Measurements from ENCODE around the gene ALS2.

DNA sequence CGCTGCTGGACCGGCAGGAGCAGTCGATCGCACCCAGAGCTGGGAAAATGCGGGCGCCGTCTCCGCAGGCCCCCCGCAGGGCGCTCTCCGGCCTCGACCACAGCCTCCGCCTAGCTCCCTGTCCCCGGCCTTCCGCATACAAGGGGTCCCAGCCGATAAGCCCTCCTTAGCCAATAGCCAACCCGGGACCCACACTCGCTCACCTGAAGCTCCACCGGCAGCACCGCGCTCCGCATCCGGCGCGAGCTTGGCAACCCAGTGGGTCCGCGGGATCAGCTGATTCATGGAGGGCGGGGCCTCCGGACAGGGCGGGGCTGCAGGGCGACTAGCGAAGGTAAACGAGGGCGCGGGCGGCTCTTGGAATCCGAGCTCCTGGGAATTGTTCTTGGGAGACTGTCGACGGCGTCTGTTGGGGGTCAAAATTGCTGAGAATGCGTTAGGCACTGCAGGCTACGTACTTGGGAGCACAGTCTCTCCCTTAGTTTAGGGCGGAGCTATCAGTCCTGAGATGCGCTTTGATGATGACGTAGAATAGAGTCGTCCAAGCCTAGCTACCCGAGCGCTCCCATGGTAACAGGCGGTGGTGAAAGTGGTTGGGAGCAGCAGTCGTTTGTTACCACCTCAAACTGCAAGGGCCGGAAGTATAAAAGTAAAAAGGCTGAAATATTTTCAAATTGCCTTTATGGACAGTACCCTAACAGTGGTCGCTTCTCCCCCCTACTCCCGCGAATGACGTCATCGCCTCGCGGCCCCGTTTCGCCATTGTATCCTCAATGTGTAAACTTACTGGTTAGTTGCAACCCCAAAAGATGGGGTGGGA lies at the start of gene ALS2:
- TF ChIP-seq, protein P1, sequence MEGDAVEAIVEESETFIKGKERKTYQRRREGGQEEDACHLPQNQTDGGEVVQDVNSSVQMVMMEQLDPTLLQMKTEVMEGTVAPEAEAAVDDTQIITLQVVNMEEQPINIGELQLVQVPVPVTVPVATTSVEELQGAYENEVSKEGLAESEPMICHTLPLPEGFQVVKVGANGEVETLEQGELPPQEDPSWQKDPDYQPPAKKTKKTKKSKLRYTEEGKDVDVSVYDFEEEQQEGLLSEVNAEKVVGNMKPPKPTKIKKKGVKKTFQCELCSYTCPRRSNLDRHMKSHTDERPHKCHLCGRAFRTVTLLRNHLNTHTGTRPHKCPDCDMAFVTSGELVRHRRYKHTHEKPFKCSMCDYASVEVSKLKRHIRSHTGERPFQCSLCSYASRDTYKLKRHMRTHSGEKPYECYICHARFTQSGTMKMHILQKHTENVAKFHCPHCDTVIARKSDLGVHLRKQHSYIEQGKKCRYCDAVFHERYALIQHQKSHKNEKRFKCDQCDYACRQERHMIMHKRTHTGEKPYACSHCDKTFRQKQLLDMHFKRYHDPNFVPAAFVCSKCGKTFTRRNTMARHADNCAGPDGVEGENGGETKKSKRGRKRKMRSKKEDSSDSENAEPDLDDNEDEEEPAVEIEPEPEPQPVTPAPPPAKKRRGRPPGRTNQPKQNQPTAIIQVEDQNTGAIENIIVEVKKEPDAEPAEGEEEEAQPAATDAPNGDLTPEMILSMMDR (IDR thresholded peaks at IDR 0.05): no peak
- TF ChIP-seq POLR2A (IDR thresholded peaks at IDR 0.05) (peak in 1 of 2 donors; percentile 42), POLR2AphosphoS5 (IDR thresholded peaks at IDR 0.05) (no peak), EP300 (IDR thresholded peaks at IDR 0.05) (no peak)

Data from suprapubic skin (tissue), 4 donors.